NT2/D1 (cell line): ENCODE measurements around the gene ANKRD28.

ENCODE experiments used
- YY1 ChIP-seq: IDR thresholded peaks from 2 replicates; pipeline ENCODE4 v1.6.1; 2011; ENCODE audit not compliant: insufficient read length, insufficient read depth
- ZNF274 ChIP-seq: IDR thresholded peaks from 2 replicates; pipeline ENCODE4 v1.6.1; 2011; ENCODE audit warnings: mild to moderate bottlenecking, low read depth, low read length

- TF ChIP-seq ZNF274: no peak
- TF ChIP-seq YY1: no peak
Observed at GRCh38 chr3:15781131-15781530, 16.6 kb downstream of the ANKRD28 start.
